ENCODE data around the gene ABCD3. TPM values are rescaled to one million over a fixed set of nuclear protein-coding genes. Genes with fewer than 3 reads are reported as not detected.

Gene ABCD3
- total and polyA plus RNA-seq, 2 of the 13 experiments (the other 11 are each of a cell fraction or from before 2014, with no cell fraction given), result 27.5 to 166 TPM

DNA sequence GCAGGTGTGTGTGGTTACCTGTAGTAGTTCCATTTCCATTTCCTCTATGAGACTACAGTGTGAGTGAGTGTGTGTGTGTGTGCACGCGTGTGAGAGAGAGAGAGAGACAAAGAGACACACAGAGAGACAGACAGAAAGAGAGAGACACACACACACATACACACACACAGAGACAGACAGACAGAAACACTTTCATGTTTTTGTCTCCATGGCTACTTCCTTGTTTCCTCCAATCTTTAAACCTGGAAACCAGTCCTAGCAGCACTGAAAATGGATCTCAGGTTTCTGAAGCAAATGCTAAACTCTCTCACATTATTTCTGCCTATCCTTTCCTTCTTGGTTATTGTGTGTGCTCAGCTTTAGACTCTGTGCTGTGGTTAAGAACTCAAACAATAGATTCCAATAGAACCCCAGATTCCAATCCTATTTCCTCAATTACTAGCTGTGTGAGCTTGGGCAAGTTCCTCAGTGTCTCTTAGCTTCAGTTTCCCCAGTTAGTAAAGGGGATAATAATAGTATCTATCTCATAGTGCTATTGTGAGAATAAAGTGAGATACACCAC, 22.4 kb upstream of the ABCD3 start:
- Histone ChIP-seq H3K79me2 (ENCODE audit: insufficient read depth, low read length) (no peaks in the 10 kb centered on the region), H3K36me3 (replicated peaks in 1 of 2; ENCODE audit: control insufficient read depth in 1 of 2, insufficient read depth in 2 of 2, low read length in 2 of 2) (no peaks in the 10 kb centered on the region), H3K4me2 (ENCODE audit: low read depth, low read length) (no peak overlapping the region), H3K4me3 (replicated peaks in 1 of 3; ENCODE audit: insufficient read depth in 1 of 3, low read depth in 2 of 3, low read length in 3 of 3) (no peak overlapping the region), H3K4me1 (ENCODE audit: insufficient read depth, low read length) (peaks cover 37% of the 10 kb centered on the region), H2AFZ (ENCODE audit: low read length) (peak overlapping the region; percentile 21), H3K27me3 (ENCODE audit: control insufficient read depth in 1 of 2, insufficient read depth in 2 of 2, low read length in 2 of 2) (no peaks in the 10 kb centered on the region), H3K9me3 (ENCODE audit: low read length) (no peaks in the 10 kb centered on the region), H4K20me1 (ENCODE audit: insufficient read depth, low read length) (no peaks in the 10 kb centered on the region), H3K27ac (ENCODE audit: extremely low read length, insufficient read depth, low read length) (peak overlapping the region; percentile 9), H3K9ac (ENCODE audit: insufficient read depth, low read depth, low read length) (no peak overlapping the region)
- DNase-seq (ENCODE audit: low spot score) (peak; percentile 28), FAIRE-seq (no peak), ATAC-seq (peak; percentile 61)
- CTCF ChIA-PET (ENCODE audit: low intra/inter-chr PET ratio, low total read pairs), result interaction anchor here (1.7 kb wide), 1 partner anchor 68 kb away, joined by 6 read pairs; no protein-coding TSS in a partner anchor
- TF ChIP-seq KLF13 (CRISPR knock-in tag; IDR thresholded peaks at IDR 0.05), result no peak
- TF ChIP-seq, protein P1, sequence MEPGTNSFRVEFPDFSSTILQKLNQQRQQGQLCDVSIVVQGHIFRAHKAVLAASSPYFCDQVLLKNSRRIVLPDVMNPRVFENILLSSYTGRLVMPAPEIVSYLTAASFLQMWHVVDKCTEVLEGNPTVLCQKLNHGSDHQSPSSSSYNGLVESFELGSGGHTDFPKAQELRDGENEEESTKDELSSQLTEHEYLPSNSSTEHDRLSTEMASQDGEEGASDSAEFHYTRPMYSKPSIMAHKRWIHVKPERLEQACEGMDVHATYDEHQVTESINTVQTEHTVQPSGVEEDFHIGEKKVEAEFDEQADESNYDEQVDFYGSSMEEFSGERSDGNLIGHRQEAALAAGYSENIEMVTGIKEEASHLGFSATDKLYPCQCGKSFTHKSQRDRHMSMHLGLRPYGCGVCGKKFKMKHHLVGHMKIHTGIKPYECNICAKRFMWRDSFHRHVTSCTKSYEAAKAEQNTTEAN (CRISPR knock-in tag; conservative IDR thresholded peaks at IDR 0.05), result 0 out of 2 replicates have a peak, but pooled peaks have one; percentile 33
- no TSS peak for BruUV-seq (replicated peaks)
- POLR2A ChIA-PET, result interaction anchor here (0.9 to 2.0 kb wide), 3 partner anchors 11 to 22 kb away, joined by 3 to 12 read pairs (median 6); partner anchors contain the start of gene ABCD3
- intact Hi-C loops (cut with micrococcal nuclease; ENCODE audit: unreplicated experiment), result loop anchor here (1.0 kb wide), 1 partner anchor 67 kb away; no protein-coding TSS in a partner anchor
- WGBS (ENCODE audit: low lambda C conversion rate), result 100% methylated on average over 2 of the region's 2 CpGs
- in situ Hi-C loops (cut with HindIII; ENCODE audit: extremely low pct_ligation_motif_present, low pct_unique_long_range_greater_than_20kb), result loop anchor here (10.0 kb wide), 1 partner anchor 69 kb away; no protein-coding TSS in a partner anchor

DNA sequence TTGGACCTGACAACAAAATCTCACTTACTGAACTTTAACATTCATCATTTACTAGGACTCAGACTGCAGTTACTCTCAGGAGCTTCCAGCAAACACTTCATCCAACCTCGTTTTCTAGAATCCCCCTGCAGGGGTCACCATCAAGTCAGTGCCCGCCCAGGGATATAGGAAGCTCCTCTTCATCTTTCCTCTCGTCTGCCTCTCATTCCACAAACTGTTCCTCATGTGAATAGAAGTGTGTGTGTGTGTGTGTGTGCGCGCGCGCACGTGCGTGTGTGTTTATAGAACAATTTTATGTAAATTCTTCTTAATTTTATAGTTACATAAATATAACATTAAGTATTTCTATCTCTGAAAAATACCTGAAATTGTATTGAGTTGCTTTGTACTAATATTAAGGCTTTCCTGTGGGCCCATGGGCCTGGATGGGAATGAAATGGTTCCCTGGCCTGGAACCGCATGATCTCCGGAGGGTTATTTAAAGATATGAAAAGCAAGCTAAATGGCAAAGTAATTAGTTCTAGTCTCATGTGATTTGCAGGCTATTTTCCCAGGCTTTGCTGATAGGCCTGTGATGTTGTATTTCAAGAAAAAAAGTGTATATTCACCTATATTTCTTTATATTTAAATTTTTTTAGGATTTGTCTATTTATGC, 21.7 kb upstream of the ABCD3 start:
- TF ChIP-seq, protein P2, sequence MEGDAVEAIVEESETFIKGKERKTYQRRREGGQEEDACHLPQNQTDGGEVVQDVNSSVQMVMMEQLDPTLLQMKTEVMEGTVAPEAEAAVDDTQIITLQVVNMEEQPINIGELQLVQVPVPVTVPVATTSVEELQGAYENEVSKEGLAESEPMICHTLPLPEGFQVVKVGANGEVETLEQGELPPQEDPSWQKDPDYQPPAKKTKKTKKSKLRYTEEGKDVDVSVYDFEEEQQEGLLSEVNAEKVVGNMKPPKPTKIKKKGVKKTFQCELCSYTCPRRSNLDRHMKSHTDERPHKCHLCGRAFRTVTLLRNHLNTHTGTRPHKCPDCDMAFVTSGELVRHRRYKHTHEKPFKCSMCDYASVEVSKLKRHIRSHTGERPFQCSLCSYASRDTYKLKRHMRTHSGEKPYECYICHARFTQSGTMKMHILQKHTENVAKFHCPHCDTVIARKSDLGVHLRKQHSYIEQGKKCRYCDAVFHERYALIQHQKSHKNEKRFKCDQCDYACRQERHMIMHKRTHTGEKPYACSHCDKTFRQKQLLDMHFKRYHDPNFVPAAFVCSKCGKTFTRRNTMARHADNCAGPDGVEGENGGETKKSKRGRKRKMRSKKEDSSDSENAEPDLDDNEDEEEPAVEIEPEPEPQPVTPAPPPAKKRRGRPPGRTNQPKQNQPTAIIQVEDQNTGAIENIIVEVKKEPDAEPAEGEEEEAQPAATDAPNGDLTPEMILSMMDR (CRISPR knock-in tag; IDR thresholded peaks at IDR 0.05), result peak; percentile 42; the same call in 1 of the 2 replicates
- TF ChIP-seq SMC3 (IDR thresholded peaks at IDR 0.05; ENCODE audit: low read length), result peak; percentile 40; the same call in 1 of the 2 replicates
- peak; percentile 53 for TF ChIP-seq STAG1 (CRISPR knock-in tag; IDR thresholded peaks at IDR 0.05)
- no peak for TF ChIP-seq JARID2 (CRISPR knock-in tag; IDR thresholded peaks at IDR 0.05; ENCODE audit: insufficient replicate concordance)
- no peak overlapping the region for H2AFZ ChIP-seq (ENCODE audit: low read length)
- no peak overlapping the region for H3K9ac ChIP-seq (ENCODE audit: insufficient read depth, low read depth, low read length)
- intact Hi-C loops (cut with micrococcal nuclease; ENCODE audit: unreplicated experiment) (loop anchor here (1.0 kb wide), 1 partner anchor 67 kb away; no protein-coding TSS in a partner anchor), in situ Hi-C loops (cut with HindIII; ENCODE audit: extremely low pct_ligation_motif_present, low pct_unique_long_range_greater_than_20kb) (loop anchor here (10.0 kb wide), 1 partner anchor 68 kb away; no protein-coding TSS in a partner anchor)
- H4K20me1 ChIP-seq (ENCODE audit: insufficient read depth, low read length), result no peaks in the 10 kb centered on the region
- H3K79me2 ChIP-seq (ENCODE audit: insufficient read depth, low read length), result no peaks in the 10 kb centered on the region
- no TSS peak for BruUV-seq (replicated peaks)
- 89% methylated on average over 11 of the region's 11 CpGs for WGBS (ENCODE audit: low lambda C conversion rate)
- no peaks in the 10 kb centered on the region for H3K36me3 ChIP-seq (replicated peaks in 1 of 2; ENCODE audit: control insufficient read depth in 1 of 2, insufficient read depth in 2 of 2, low read length in 2 of 2)
- POLR2A ChIA-PET, result interaction anchor here (0.6 to 2.0 kb wide), 4 partner anchors 12 to 40 kb away, joined by 3 to 12 read pairs (median 4); partner anchors contain the start of gene ABCD3
- no peak overlapping the region for H3K4me3 ChIP-seq (replicated peaks in 1 of 3; ENCODE audit: insufficient read depth in 1 of 3, low read depth in 2 of 3, low read length in 3 of 3)
- CTCF ChIA-PET (ENCODE audit: low intra/inter-chr PET ratio, low total read pairs), result interaction anchor here (1.7 kb wide), 1 partner anchor 67 kb away, joined by 6 read pairs; no protein-coding TSS in a partner anchor
- ATAC-seq (peak; percentile 71; the same call in 2 of the 3 replicates), FAIRE-seq (peak; percentile 66), DNase-seq (ENCODE audit: low spot score) (no peak)
- H3K27me3 ChIP-seq (ENCODE audit: control insufficient read depth in 1 of 2, insufficient read depth in 2 of 2, low read length in 2 of 2), result no peaks in the 10 kb centered on the region
- peaks cover 33% of the 10 kb centered on the region for H3K4me1 ChIP-seq (ENCODE audit: insufficient read depth, low read length)
- H3K4me2 ChIP-seq (ENCODE audit: low read depth, low read length), result no peak overlapping the region
- no peak overlapping the region for H3K27ac ChIP-seq (ENCODE audit: extremely low read length, insufficient read depth, low read length)
- H3K9me3 ChIP-seq (ENCODE audit: low read length), result no peaks in the 10 kb centered on the region

Measured in HepG2 (cell line).